H1 (cell line): Measurements from ENCODE around the gene PNRC1. TPM values are rescaled to one million over a fixed set of nuclear protein-coding genes. Genes with fewer than 3 reads are reported as not detected.

ENCODE experiments used
- CTCF ChIA-PET: fragments of 300-600 bp; sonication (Branson Sonifier 250); formaldehyde crosslinking; loops from one replicate; lab custom pipeline; 2021; ENCODE audit not compliant: partially characterized antibody; lab: Charles Lee
- POLR2A ChIA-PET: fragments of 300-600 bp; sonication (Branson Sonifier 250); formaldehyde crosslinking; loops from one replicate; lab custom pipeline; 2021; ENCODE audit warnings: inconsistent platforms; ENCODE audit not compliant: partially characterized antibody; lab: Charles Lee
- DNase-seq, 2 experiments: peaks; one replicate each; pipeline versions ENCODE4 v3.0.0 to v3.0.0-alpha.2; 2010 to 2022; ENCODE audit warnings: low spot score in 2 of 2, low read depth in 1 of 2, mixed read lengths in 1 of 2
- FAIRE-seq: peaks from 2 replicates; lab custom pipeline; 2011; peaks lifted over from hg19 to GRCh38; lab: Jason Lieb, UNC
- H2AFZ ChIP-seq: 2 replicates; pipeline ENCODE4 v1.8.1; 2012; ENCODE audit warnings: low read length, inconsistent platforms
- H2AK5ac ChIP-seq: 2 replicates; pipeline ENCODE4 v1.6.1; 2013; ENCODE audit warnings: low read depth, low read length
- H2BK120ac ChIP-seq: replicated peaks from 2 replicates; pipeline ENCODE3; 2013; ENCODE audit warnings: low read depth, low read length, inconsistent platforms
- H2BK12ac ChIP-seq: 2 replicates; pipeline ENCODE4 v1.6.1; 2013; ENCODE audit warnings: low read depth, low read length
- H2BK15ac ChIP-seq: 2 replicates; pipeline ENCODE4 v1.6.1; 2013; ENCODE audit warnings: low read length
- H2BK20ac ChIP-seq: 2 replicates; pipeline ENCODE4 v1.6.1; 2013; ENCODE audit warnings: low read length
- H2BK5ac ChIP-seq: 2 replicates; pipeline ENCODE4 v1.6.1; 2013; ENCODE audit warnings: low read depth, low read length
- H3K14ac ChIP-seq: 2 replicates; pipeline ENCODE4 v1.6.1; 2013; ENCODE audit warnings: inconsistent platforms; ENCODE audit not compliant: insufficient read length
- H3K18ac ChIP-seq: 2 replicates; pipeline ENCODE4 v1.6.1; 2013; ENCODE audit warnings: low read length; ENCODE audit errors: extremely low read depth
- H3K23ac ChIP-seq: 2 replicates; pipeline ENCODE4 v1.6.1; 2013; ENCODE audit warnings: inconsistent platforms; ENCODE audit not compliant: insufficient read length
- H3K23me2 ChIP-seq: 2 replicates; pipeline ENCODE4 v1.6.1; 2013; ENCODE audit warnings: low read depth, low read length
- H3K27ac ChIP-seq: 2 replicates; pipeline ENCODE4 v1.6.1; 2011; ENCODE audit warnings: low read depth, low read length, inconsistent platforms
- H3K27me3 ChIP-seq, 4 experiments: replicated peaks in 1 of 4; 1 replicate in 1 of 4; 2 replicates in 3 of 4; pipeline versions ENCODE4 v1.6.1 to v1.8.1; 2011 to 2013; ENCODE audit warnings: low read length in 3 of 4, mild to moderate bottlenecking in 3 of 4, inconsistent platforms in 2 of 4, mixed read lengths in 2 of 4, moderate library complexity in 1 of 4; ENCODE audit not compliant: control insufficient read depth in 3 of 4, insufficient read depth in 3 of 4; ENCODE audit errors: extremely low read depth in 1 of 4
- H3K36me3 ChIP-seq, 4 experiments: 2 replicates each; pipeline versions ENCODE4 v1.6.1 to v1.8.1; 2011 to 2013; ENCODE audit warnings: mild to moderate bottlenecking in 4 of 4, low read length in 3 of 4, moderate library complexity in 2 of 4, control low read depth in 1 of 4, inconsistent platforms in 1 of 4; ENCODE audit not compliant: insufficient read depth in 4 of 4, control insufficient read depth in 2 of 4
- H3K4ac ChIP-seq: replicated peaks from 2 replicates; pipeline ENCODE3; 2013; ENCODE audit warnings: low read length, low read depth, mixed read lengths, inconsistent platforms; ENCODE audit not compliant: insufficient read length
- H3K4me1 ChIP-seq, 4 experiments: replicated peaks in 1 of 4; 1 replicate in 1 of 4; 2 replicates in 3 of 4; pipeline versions ENCODE4 v1.6.1 to v1.8.1; 2011 to 2013; ENCODE audit warnings: low read length in 3 of 4, inconsistent platforms in 2 of 4, mixed read lengths in 1 of 4; ENCODE audit not compliant: insufficient read depth in 4 of 4, control insufficient read depth in 3 of 4
- H3K4me2 ChIP-seq, 2 experiments: 2 replicates each; pipeline versions ENCODE4 v1.6.1 to v1.8.1; 2011 to 2013; ENCODE audit warnings: low read depth in 2 of 2, low read length in 2 of 2, control low read depth in 1 of 2, inconsistent platforms in 1 of 2, mild to moderate bottlenecking in 1 of 2; ENCODE audit not compliant: insufficient read depth in 1 of 2
- H3K4me3 ChIP-seq, 4 experiments: fragments of 200-600, 300-600 bp in 1 of 4; sonication (generic), shearing (Covaris generic), sonication (Bioruptor Twin) in 1 of 4; 2 replicates each; pipeline versions ENCODE4 v1.5.1 to v1.8.1; 2011 to 2016; ENCODE audit warnings: low read length in 4 of 4, low read depth in 3 of 4, control low read depth in 2 of 4, inconsistent platforms in 2 of 4, mild to moderate bottlenecking in 2 of 4, mixed read lengths in 1 of 4, moderate library complexity in 1 of 4; ENCODE audit not compliant: insufficient read depth in 2 of 4; ENCODE audit errors: extremely low read depth in 1 of 4
- H3K56ac ChIP-seq: replicated peaks from 2 replicates; pipeline ENCODE3; 2013; ENCODE audit warnings: low read depth, mild to moderate bottlenecking, mixed read lengths, low read length, inconsistent platforms; ENCODE audit not compliant: insufficient read length
- H3K79me1 ChIP-seq: 2 replicates; pipeline ENCODE4 v1.6.1; 2013; ENCODE audit warnings: low read depth, low read length, control low read depth
- H3K79me2 ChIP-seq, 2 experiments: 2 replicates each; pipeline versions ENCODE4 v1.6.1 to v1.8.1; 2012 to 2013; ENCODE audit warnings: low read length in 2 of 2, mild to moderate bottlenecking in 2 of 2, inconsistent platforms in 1 of 2; ENCODE audit not compliant: insufficient read depth in 2 of 2, control insufficient read depth in 1 of 2
- H3K9ac ChIP-seq, 4 experiments: replicated peaks in 1 of 4; 1 replicate in 1 of 4; 2 replicates in 3 of 4; pipeline versions ENCODE4 v1.6.1 to v1.8.1; 2011 to 2013; ENCODE audit warnings: low read depth in 3 of 4, low read length in 3 of 4, control low read depth in 2 of 4, mild to moderate bottlenecking in 2 of 4, moderate library complexity in 2 of 4, inconsistent platforms in 1 of 4; ENCODE audit errors: extremely low read depth in 1 of 4
- H3K9me3 ChIP-seq, 2 experiments: 2 replicates each; pipeline versions ENCODE4 v1.6.1 to v1.8.1; 2012 to 2013; ENCODE audit warnings: mild to moderate bottlenecking in 2 of 2, moderate library complexity in 2 of 2, control low read depth in 1 of 2, inconsistent platforms in 1 of 2, low read depth in 1 of 2, low read length in 1 of 2, mixed read lengths in 1 of 2; ENCODE audit not compliant: insufficient read depth in 2 of 2
- H4K20me1 ChIP-seq, 2 experiments: replicated peaks in 1 of 2; 2 replicates each; pipeline versions ENCODE3 to v1.8.1; 2011 to 2013; ENCODE audit warnings: inconsistent platforms in 2 of 2, low read length in 2 of 2, mild to moderate bottlenecking in 1 of 2; ENCODE audit not compliant: insufficient read depth in 2 of 2, control insufficient read depth in 1 of 2
- H4K5ac ChIP-seq: 2 replicates; pipeline ENCODE4 v1.6.1; 2013; ENCODE audit warnings: low read length, low read depth, mixed read lengths, inconsistent platforms; ENCODE audit not compliant: insufficient read length
- H4K8ac ChIP-seq: 2 replicates; pipeline ENCODE4 v1.8.0; 2013; ENCODE audit warnings: mild to moderate bottlenecking, moderate library complexity, low read length, inconsistent platforms; ENCODE audit not compliant: insufficient read depth; ENCODE audit errors: extremely low read depth
- H4K91ac ChIP-seq: replicated peaks from 2 replicates; pipeline ENCODE3; 2013; ENCODE audit warnings: low read length, mixed read lengths, inconsistent platforms; ENCODE audit not compliant: insufficient read length
- BRCA1 ChIP-seq: IDR thresholded peaks from 2 replicates; pipeline ENCODE4 v1.6.1; 2012; ENCODE audit warnings: low read depth, low read length, improper control_type of control experiment
- CHD1 ChIP-seq: IDR thresholded peaks from 2 replicates; pipeline ENCODE4 v1.6.1; 2012; ENCODE audit warnings: low read depth, low read length, improper control_type of control experiment
- EZH2 ChIP-seq: fragments of 200-600 bp; sonication (generic); IDR thresholded peaks from 2 replicates; pipeline ENCODE4 v1.7.1; 2012; ENCODE audit warnings: low read depth, mild to moderate bottlenecking, moderate library complexity, low read length, inconsistent platforms; ENCODE audit not compliant: severe bottlenecking
- POLR2A ChIP-seq, 2 experiments: IDR thresholded peaks; 1 replicate in 1 of 2; 2 replicates in 1 of 2; pipeline ENCODE4 v1.6.1; 2011; ENCODE audit warnings: low read depth in 2 of 2, low read length in 2 of 2, mild to moderate bottlenecking in 2 of 2; ENCODE audit errors: control extremely low read depth in 1 of 2
- TBP ChIP-seq: IDR thresholded peaks from 2 replicates; pipeline ENCODE4 v1.6.1; 2011; ENCODE audit warnings: low read depth, low read length, improper control_type of control experiment
- USF2 ChIP-seq: IDR thresholded peaks from 2 replicates; pipeline ENCODE4 v1.6.1; 2011; ENCODE audit warnings: low read length, improper control_type of control experiment
- WGBS, 2 experiments: shearing (Covaris generic) in 1 of 2; methylation state at CpG; one replicate each; pipeline versions ENCODE4 v1.1.6 to v1.1.7; 2013 to 2015; ENCODE audit warnings: low lambda C conversion rate in 2 of 2, mixed read lengths in 2 of 2, inconsistent platforms in 1 of 2, low coverage in 1 of 2, missing lambda C conversion rate in 1 of 2; ENCODE audit not compliant: insufficient replicate concordance in 2 of 2, insufficient coverage in 1 of 2, insufficient read length in 1 of 2; ENCODE audit errors: extremely low coverage in 1 of 2, missing lambda C conversion rate in 1 of 2; 5-methylcytosine and 5-hydroxymethylcytosine counted together
- polyA plus RNA-seq, 7 experiments: library from polyadenylated mRNA; depleted of rRNA in 3 of 7; stranded (reverse) in 5 of 7; unstranded in 2 of 7; fragments of >200 nt in 5 of 7; fragments of 200-250 nt in 2 of 7; gene quantifications; 1 replicate in 5 of 7; 2 replicates in 1 of 7; 4 replicates in 1 of 7; pipeline versions ENCODE4 v1.2.1 to v1.2.3, GENCODE V29; 2011 to 2013; ENCODE audit warnings: missing spikeins in 2 of 7, mixed read lengths in 2 of 7
- total RNA-seq: library from RNA; stranded (reverse); fragmentation: NEBNext Ultra II Directional; extraction: Animal tissue kit (Norgen Biotek cat#: 25700); gene quantifications from 2 replicates; pipeline ENCODE4 v1.2.1, GENCODE V29; 2021
- TF ChIP-seq, protein P1 (sequence below): IDR thresholded peaks from 2 replicates; pipeline ENCODE4 v1.6.1; 2012; ENCODE audit warnings: low read length, inconsistent platforms

The PNRC1 gene
- total and polyA plus RNA-seq, 2 of the 8 experiments (the other 6 are each of a cell fraction or from before 2014, with no cell fraction given): 6.3 to 48.5 TPM

DNA sequence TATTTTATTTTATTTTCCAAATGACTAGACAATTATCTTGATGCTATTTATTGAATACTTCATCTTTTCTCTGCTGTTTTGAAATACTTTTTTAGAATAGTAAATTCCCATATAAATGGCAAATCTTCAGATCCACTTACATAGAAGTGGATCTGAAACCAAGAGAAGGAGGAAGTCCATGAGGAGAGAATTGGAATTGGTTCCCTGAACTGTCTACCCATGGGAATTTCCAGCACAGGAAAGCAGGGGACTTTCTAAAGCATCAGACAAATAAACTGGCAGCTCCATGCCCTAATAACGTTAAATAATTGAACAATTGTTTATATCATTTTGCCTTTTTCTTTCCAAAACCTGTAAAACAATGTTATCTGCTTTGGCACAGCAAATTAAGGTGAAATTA is 47.1 kb upstream of the PNRC1 start:
- Histone ChIP-seq H3K79me2 (no peaks in the 10 kb centered on the region), H2BK15ac (no peak overlapping the region), H3K18ac (no peak overlapping the region), H4K5ac (no peak overlapping the region), H4K91ac (no peak overlapping the region), H3K4me2 (no peak overlapping the region), H3K4me1 (peaks cover 2 to 11% (median 9%) of the 10 kb centered on the region in 4 experiments; a peak in 6 of 7 replicates), H4K8ac (no peak overlapping the region), H3K23me2 (0 out of 2 replicates have a peak, but pooled peaks cover 1% of the 10 kb centered on the region), H2BK5ac (no peak overlapping the region), H4K20me1 (no peaks in the 10 kb centered on the region), H3K9me3 (peaks cover 13 to 15% of the 10 kb centered on the region in 2 experiments), H3K27me3 (no peaks in the 10 kb centered on the region), H2AK5ac (no peak overlapping the region), H2BK120ac (no peak overlapping the region), H3K23ac (no peak overlapping the region), H3K4me3 (no peak overlapping the region), H3K14ac (no peak overlapping the region), H3K56ac (no peak overlapping the region), H2AFZ (no peak overlapping the region), H2BK20ac (no peak overlapping the region), H3K9ac (no peak overlapping the region), H3K27ac (no peak overlapping the region), H2BK12ac (no peak overlapping the region), H3K36me3 (no peaks in the 10 kb centered on the region), H3K4ac (no peak overlapping the region), H3K79me1 (no peaks in the 10 kb centered on the region)
- no peak for FAIRE-seq
- ChIA-PET CTCF (no interaction called here), POLR2A (no interaction called here)
- no peak for TF ChIP-seq CHD1
- TF ChIP-seq, protein P1, sequence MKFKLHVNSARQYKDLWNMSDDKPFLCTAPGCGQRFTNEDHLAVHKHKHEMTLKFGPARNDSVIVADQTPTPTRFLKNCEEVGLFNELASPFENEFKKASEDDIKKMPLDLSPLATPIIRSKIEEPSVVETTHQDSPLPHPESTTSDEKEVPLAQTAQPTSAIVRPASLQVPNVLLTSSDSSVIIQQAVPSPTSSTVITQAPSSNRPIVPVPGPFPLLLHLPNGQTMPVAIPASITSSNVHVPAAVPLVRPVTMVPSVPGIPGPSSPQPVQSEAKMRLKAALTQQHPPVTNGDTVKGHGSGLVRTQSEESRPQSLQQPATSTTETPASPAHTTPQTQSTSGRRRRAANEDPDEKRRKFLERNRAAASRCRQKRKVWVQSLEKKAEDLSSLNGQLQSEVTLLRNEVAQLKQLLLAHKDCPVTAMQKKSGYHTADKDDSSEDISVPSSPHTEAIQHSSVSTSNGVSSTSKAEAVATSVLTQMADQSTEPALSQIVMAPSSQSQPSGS: no peak
- TF ChIP-seq TBP: no peak
- no peak for TF ChIP-seq BRCA1
- TF ChIP-seq POLR2A (IDR thresholded peaks at IDR 0.05; ENCODE audit: control extremely low read depth in 1 of 2, low read depth in 2 of 2, low read length in 2 of 2): no peak
- TF ChIP-seq EZH2: no peak
- TF ChIP-seq USF2: no peak
- DNase-seq: no peak
- WGBS, 2 experiments: 94% methylated on average over 1 of the region's 1 CpG; no CpG with 5 or more reads in 1 of the 2 experiments
